ENCODE measurements around the gene ZNF256.

ZNF256 gene

GRCh38 chr19:57947419-57948134, at the start of gene ZNF256:
Gene ZNF256, minus strand, starts transcription at chr19:57947706. Its CDS starts 232 bp downstream, at chr19:57947474.
- peak; percentile 81 for DNase-seq

DNA sequence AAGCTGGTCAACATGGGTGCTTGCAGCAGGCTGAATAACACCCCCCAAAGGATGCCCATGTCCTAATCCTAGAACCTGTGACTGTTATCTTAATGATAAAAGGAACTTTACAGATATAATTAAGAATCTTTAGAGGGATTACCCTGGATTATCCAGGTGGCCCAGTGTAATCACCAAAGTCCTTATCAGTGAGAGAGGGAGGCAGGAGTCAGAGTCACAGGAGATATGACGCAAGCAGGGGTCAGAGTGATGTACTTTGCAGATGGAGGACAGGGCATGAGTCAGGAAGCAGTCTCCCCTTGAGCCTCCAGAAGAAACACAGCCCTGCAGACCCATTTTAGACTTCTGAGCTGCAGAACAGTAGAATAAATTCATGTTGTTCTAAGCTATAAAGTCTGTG, 45.3 kb upstream of the ZNF256 start:
- DNase-seq, result no peak

GRCh38 chr19:57978586-57979289, 31.2 kb upstream of the ZNF256 start:
- DNase-seq, result no peak

DNA sequence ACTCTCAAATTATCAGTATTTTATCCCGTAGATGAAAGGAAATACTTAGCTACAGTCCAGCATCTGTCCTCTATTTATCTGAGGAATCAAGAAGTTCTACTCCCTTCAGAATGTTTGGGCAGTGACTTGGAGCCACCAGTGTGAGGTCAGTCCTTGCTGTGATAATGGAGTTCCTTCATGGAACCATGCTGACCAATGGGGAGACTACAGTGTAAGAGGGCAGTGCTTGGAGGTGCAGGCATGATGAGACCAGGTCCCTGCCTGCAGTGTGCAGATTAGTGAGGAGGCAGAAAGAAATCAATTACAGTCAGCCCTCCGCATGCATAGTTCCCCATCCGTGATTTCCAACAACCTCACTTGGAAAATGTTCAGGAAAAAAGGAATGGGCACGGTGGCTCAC, 26.9 kb upstream of the ZNF256 start, which contains the start of gene C19orf18:
TSS of gene C19orf18 (minus strand) at position 101 of the 400 bp plus-strand sequence. CDS start 102 bp downstream, outside the sequence.
- no peak for DNase-seq

- DNase-seq, result no peak
These were observed 17.3 kb upstream of the ZNF256 start for GRCh38 chr19:57964761-57965160.

DNA sequence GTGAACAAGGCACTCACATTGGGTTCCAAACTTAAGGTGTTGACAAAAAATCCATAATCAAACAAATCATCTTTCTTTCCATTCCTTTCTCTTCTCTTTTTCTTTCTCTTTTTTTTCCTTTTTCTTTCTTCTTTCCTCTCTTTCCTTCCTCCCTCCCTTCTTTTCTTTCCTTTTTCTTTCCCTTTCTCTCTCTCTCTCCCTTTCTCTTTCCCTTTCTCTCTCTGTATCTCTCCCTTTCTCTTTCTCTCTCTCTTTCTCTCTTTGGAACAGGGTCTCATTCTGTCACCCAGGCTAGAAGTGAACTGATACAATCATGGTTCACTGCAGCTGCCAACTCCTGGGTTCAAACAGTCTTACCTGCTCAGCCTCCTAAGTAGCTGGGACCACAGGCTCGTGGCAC, 14.3 kb upstream of the ZNF256 start:
- DNase-seq, result no peak

GRCh38 chr19:57954996-57955395, 7.5 kb upstream of the ZNF256 start:
- no peak for DNase-seq

DNA sequence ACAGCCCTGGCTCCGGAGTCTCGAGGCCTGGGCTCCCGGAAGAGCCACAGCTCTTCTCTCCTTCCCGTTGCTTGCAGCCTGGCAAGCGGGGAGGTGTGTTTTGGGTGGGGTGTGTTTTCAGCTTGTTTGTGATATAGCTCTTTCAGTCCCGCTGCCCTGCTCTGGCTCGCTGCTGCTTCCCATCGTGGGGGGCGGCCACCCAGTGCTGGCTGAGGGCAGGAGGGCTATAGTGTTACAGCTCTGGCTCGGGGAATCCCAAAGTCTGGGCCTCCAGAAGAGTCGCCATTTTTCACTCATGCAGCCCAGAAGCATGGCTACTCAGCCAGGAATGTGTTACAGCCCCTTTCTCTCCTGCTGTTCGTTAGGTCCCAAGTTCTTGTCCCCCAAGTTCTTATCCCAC, 2.2 kb upstream of the ZNF256 start:
- DNase-seq, result no peak

DNA sequence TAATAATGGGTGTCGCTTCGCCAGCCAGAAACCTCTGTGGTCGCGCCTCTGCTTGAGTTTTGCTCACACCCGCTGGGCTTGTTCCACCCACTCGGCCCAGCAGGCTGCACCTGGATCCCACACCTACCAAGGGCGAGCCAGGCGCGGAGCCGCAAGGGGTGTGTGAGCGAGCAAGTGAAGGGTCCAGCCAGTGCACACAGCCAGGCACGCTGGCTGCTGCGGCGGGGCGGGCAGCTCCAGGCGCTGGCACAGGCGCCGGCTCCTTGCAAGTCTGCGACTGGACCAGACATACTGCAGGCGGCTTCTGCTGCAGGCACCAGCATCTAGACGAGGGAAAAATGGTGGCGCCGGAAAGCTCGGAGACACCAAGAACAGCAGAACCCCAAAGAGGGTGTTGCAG, 1.8 kb upstream of the ZNF256 start:
- DNase-seq, result no peak

GRCh38 chr19:57947088-57947418, 453 bp downstream of the ZNF256 start:
- DNase-seq, result no peak

GRCh38 chr19:57946316-57946715, 1.2 kb downstream of the ZNF256 start:
- DNase-seq, result no peak

DNA sequence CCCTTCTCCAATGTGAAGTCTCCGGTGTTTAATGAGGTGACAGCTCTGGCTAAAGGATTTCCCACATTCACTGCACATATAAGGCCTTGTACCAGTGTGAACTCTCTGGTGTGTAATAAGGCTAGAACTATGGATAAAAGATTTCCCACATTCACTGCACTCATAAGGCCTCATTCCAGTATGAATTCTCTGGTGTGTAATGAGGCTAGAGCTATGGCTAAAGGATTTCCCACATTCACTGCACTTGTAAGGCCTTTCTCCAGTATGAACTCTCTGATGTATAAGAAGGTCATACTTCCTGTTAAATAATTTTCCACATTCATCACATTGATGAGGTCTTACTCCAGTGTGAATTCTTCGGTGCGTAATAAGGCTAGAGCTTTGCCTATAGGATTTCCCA, 5.9 kb downstream of the ZNF256 start:
- no peak for DNase-seq

DNA sequence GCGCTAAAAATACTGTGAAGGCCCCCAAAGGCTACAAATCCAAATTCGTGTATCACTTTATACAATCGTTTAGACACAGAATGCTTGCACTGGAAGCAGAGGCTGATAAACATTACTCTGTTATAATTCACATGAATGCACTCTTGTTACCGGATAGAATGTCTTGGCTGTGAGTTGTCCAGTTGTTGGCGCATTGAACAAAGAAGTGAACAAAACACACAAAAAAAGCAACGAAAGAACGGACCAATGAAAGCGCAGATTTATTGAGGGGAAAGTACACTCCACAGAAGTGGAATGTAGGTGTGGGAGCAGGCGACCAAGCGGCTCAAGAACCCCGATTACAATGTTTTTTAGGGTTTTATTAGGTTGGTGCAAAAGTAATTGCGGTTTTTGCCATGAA, 11.8 kb downstream of the ZNF256 start:
- no peak for DNase-seq

- DNase-seq, result no peak
These were observed 12.5 kb downstream of the ZNF256 start, which contains the start of gene ZNF418 for GRCh38 chr19:57934820-57935665. Gene ZNF418, minus strand, starts transcription at chr19:57935402. Its CDS starts 1,580 bp downstream, at chr19:57933822.

DNA sequence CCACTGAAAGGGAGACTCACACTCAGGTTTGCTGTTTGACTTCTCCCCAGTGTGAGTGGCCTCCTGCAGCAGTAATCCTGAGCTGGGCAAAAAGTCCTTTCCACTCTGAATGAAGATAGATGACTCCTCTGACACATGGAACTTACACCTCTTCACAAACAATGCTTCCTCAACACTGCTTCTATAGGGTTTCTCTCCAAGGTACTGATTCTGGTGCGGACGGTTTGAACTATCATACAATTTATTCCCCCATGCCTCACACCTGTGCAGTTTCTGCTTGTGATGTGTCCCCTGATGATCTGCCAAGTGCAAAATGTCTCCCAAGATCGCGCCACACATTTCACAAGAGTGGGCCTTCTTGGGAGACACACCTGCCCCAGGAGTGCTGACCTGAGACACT, 19.9 kb downstream of the ZNF256 start:
- DNase-seq, result no peak

- DNase-seq, result peak; percentile 95
These were observed 31.1 kb downstream of the ZNF256 start, which contains the start of gene ZNF417 for GRCh38 chr19:57916168-57916995. Gene ZNF417, minus strand, starts transcription at chr19:57916592. Its CDS starts 181 bp downstream, at chr19:57916411.

DNA sequence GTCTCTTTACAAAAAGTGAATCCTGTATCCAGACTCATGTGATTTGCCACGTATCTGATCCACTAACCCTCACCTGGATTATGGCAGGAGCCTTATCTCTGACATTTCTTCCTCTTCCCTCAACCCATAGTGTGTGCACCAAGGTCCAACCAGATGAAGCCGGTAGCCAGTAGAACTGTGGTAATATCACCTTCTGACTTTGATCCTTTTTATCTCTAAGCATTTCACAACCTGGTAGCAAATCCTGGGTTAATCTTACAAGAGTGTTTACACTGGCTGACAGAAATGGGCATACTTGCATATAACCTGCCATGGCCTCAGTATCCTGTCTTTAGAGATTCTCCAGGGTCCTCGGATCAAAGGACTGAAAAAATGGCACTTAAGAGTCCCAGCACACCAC, 33.0 kb downstream of the ZNF256 start:
- DNase-seq, result no peak

GRCh38 chr19:57907394-57907793, 40.1 kb downstream of the ZNF256 start:
- no peak for DNase-seq

GRCh38 chr19:57905258-57905657, 42.2 kb downstream of the ZNF256 start:
- no peak for DNase-seq

DNA sequence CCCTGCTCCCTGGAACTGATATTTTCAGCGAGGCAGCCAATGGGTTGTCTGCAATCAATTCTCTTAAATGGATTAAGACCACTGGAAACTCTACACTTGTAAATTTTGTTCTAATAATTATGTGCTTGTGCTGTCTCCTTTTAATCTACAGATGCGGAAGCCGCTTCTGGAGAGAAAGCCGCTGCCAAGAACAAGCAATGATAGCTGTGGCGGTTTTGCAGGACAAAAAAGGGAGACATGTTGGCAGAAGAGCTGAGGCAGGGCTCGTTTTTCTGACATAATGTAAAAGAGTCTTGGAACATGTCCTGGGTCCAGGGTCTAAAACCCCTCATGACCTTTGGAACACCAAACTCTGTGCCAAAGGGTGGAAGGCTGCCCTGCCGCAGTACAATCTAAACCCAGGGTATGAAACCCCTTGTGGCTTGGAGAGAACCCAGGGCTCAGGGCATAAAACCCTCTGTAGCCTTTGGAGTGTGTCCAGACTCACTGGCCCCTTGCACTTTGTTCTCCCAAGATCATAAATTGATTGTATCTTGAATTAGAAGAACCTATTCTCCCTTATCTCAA, 43.8 kb downstream of the ZNF256 start:
- DNase-seq, result no peak

DNA sequence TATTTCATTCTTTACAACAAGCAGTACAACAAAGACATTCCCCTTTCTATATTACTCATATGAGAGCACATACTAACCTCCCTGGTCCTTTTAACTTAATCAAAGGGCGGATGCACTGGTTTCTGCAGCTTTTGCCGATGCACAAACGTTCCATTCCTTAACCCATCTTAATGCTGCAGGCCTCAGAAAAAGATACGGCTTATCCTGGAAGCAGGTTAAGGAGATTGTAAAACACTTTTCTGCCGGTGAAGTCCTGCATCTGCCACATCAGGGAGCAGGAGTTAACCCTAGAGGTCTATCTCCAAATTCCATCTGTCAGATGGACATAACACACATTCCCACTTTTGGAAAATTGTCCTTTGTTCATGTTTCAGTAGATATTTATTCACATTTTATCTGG, 47.2 kb downstream of the ZNF256 start:
- DNase-seq, result no peak

Measured in SHP77 treated with DMSO at 0.1 percent for 48 hours (cell line).